Muscle layer of duodenum (tissue), 2 donors: ENCODE results near the gene DOCK2.
"Not testable (repeated sequence)": the region's sequence is repeated elsewhere in the genome, so short reads cannot be mapped to it uniquely, and the experiment has no call there.

Experiments
- H3K27ac ChIP-seq: one replicate; pipeline ENCODE4 v1.7.0; 2013; ENCODE audit warnings: mild to moderate bottlenecking, low read length
- H3K27me3 ChIP-seq: one replicate; pipeline ENCODE4 v1.7.0; 2013; ENCODE audit warnings: low read depth, mild to moderate bottlenecking, control low read depth, low read length
- H3K36me3 ChIP-seq, 2 donors: one replicate each; pipeline ENCODE4 v1.7.0; 2013; ENCODE audit warnings: low read length in 2 of 2, control low read depth in 1 of 2, mild to moderate bottlenecking in 1 of 2; ENCODE audit not compliant: insufficient read depth in 2 of 2, control insufficient read depth in 1 of 2
- H3K4me1 ChIP-seq, 2 donors: one replicate each; pipeline ENCODE4 v1.7.0; 2013; ENCODE audit warnings: low read length in 2 of 2, mild to moderate bottlenecking in 2 of 2, control low read depth in 1 of 2, moderate library complexity in 1 of 2; ENCODE audit not compliant: insufficient read depth in 2 of 2, control insufficient read depth in 1 of 2
- H3K4me3 ChIP-seq, 2 donors: one replicate each; pipeline ENCODE4 v1.7.0; 2013; ENCODE audit warnings: low read length in 2 of 2, low read depth in 1 of 2, mild to moderate bottlenecking in 1 of 2
- H3K9me3 ChIP-seq, 2 donors: one replicate each; pipeline ENCODE4 v1.7.0; 2013; ENCODE audit warnings: low read length in 2 of 2, control low read depth in 1 of 2, mild to moderate bottlenecking in 1 of 2; ENCODE audit not compliant: control insufficient read depth in 1 of 2
- donor health status: healthy.

Gene DOCK2

DNA sequence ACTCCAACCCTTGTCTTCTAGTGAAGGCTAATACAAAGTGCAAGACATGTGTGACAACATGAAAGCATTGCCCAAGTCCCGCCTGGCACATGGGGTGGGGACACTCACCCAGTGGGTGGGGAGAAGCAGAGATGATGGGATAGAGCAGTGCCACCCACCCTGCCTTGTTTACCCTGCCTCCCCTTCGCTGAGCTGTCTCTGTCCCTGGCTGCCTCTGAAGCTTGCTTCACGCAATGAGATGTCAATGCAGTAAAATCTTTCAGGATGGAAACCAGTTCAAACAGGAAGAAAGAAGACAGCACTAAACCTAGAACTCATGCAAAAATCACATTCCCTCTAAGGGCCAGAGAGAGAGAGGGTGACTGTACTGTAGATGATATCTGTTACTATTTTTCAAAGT is 195.2 kb downstream of the DOCK2 start:
- no peaks in the 10 kb centered on the region for H3K27me3 ChIP-seq
- H3K36me3 ChIP-seq = no peaks in the 10 kb centered on the region
- H3K4me1 ChIP-seq = no peaks in the 10 kb centered on the region
- H3K9me3 ChIP-seq = no peaks in the 10 kb centered on the region
- H3K27ac ChIP-seq = no peak overlapping the region
- no peak overlapping the region for H3K4me3 ChIP-seq

GRCh38 chr5:169832845-169833244 is 195.8 kb downstream of the DOCK2 start:
- Histone ChIP-seq H3K27ac (no peak overlapping the region), H3K4me3 (no peak overlapping the region), H3K9me3 (no peaks in the 10 kb centered on the region), H3K36me3 (no peaks in the 10 kb centered on the region), H3K4me1 (no peaks in the 10 kb centered on the region), H3K27me3 (no peaks in the 10 kb centered on the region)

DNA sequence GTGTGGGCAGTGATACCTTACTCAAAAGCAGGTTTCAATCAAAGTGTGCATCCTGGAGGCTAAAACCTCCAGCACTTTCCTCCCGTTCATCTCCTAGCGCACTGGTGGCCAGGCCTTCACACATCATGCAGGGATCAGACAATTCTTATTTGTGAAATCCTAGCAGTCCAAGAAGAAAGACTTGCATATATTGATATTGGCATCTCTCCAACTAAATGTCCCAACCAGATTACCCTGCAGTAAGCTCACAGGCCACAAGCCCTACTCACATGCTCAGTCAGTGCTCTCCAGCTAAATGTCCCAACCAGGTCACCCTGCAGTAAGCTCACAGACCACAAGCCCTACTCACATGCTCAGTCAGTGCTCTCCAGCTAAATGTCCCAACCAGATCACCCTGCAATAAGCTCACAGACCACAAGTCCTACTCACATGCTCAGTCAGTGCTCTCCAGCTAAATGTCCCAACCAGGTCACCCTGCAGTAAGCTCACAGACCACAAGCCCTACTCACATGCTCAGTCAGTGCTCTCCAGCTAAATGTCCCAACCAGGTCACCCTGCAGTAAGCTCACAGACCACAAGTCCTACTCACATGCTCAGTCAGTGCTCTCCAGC is 196.7 kb downstream of the DOCK2 start:
- H3K27ac ChIP-seq, H3K9me3 ChIP-seq: not testable (repeated sequence)

DNA sequence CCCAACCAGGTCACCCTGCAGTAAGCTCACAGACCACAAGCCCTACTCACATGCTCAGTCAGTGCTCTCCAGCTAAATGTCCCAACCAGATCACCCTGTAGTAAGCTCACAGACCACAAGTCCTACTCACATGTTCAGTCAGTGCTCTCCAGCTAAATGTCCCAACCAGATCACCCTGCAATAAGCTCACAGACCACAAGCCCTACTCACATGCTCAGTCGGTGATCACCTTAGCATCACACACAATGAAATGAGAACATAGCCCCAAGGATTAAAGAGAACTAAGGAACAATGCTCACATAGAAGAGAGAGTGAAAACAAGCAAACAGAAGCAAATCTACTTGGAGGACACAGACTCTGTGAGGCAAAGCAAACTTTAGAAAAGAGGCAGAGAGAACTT is 197.5 kb downstream of the DOCK2 start:
- not testable (repeated sequence) for H3K27me3 ChIP-seq, H3K4me1 ChIP-seq, H3K36me3 ChIP-seq, H3K4me3 ChIP-seq, H3K27ac ChIP-seq, H3K9me3 ChIP-seq

More for the DNA sequence above, 196.7 kb downstream of the DOCK2 start:
- not testable (repeated sequence) for H3K27me3 ChIP-seq, H3K36me3 ChIP-seq, H3K4me3 ChIP-seq, H3K4me1 ChIP-seq

DNA sequence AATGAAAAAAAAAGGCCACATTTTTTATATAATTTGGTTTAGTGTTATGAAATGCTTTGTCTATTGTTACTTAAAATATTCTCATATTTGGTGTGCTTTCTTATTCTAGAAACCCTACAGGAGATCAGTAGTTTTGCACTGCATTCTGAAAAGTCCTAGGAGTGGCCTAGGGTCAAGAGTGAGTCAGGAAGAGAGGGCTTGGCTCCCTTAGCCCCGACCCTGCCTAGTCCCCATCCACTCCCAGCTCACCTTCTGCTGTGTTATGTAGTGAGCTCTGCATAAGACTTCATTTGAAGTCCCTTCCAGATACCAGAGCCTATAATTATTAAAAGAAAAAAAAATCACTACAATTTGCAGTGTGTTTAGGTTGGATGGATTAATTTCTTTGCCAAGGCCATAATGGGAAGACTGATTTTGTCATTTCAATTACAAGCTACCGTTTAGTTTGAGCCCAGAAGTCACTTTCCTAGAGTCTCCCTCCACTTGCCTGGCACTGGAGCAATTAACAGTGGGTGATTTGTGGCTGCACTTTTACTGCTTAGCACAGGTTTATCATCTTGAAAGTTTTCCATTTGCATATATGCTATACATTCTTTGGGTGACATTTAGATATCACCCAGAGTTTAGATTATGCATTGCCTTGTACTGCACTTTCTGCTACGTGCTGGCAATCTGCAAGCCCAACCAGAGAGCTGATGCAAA is 199.9 kb downstream of the DOCK2 start:
- Histone ChIP-seq H3K36me3 (no peaks in the 10 kb centered on the region), H3K27ac (no peak overlapping the region), H3K9me3 (no peaks in the 10 kb centered on the region), H3K27me3 (no peaks in the 10 kb centered on the region), H3K4me3 (no peak overlapping the region), H3K4me1 (no peaks in the 10 kb centered on the region)

- Histone ChIP-seq H3K9me3 (no peaks in the 10 kb centered on the region), H3K4me3 (no peak overlapping the region), H3K4me1 (no peaks in the 10 kb centered on the region), H3K36me3 (no peaks in the 10 kb centered on the region), H3K27me3 (no peaks in the 10 kb centered on the region), H3K27ac (no peak overlapping the region)
Observed at GRCh38 chr5:169837686-169838085, 200.6 kb downstream of the DOCK2 start.

- H3K27ac ChIP-seq = no peak overlapping the region
- H3K36me3 ChIP-seq = no peaks in the 10 kb centered on the region
- no peak overlapping the region for H3K4me3 ChIP-seq
- no peaks in the 10 kb centered on the region for H3K4me1 ChIP-seq
- no peaks in the 10 kb centered on the region for H3K27me3 ChIP-seq
- H3K9me3 ChIP-seq = no peaks in the 10 kb centered on the region
Observed at GRCh38 chr5:169838688-169839087, 201.6 kb downstream of the DOCK2 start.

- Histone ChIP-seq H3K9me3 (no peaks in the 10 kb centered on the region), H3K4me3 (no peak overlapping the region), H3K4me1 (no peaks in the 10 kb centered on the region), H3K36me3 (no peaks in the 10 kb centered on the region), H3K27ac (no peak overlapping the region), H3K27me3 (no peaks in the 10 kb centered on the region)
Observed at GRCh38 chr5:169840405-169840804, 203.3 kb downstream of the DOCK2 start.

DNA sequence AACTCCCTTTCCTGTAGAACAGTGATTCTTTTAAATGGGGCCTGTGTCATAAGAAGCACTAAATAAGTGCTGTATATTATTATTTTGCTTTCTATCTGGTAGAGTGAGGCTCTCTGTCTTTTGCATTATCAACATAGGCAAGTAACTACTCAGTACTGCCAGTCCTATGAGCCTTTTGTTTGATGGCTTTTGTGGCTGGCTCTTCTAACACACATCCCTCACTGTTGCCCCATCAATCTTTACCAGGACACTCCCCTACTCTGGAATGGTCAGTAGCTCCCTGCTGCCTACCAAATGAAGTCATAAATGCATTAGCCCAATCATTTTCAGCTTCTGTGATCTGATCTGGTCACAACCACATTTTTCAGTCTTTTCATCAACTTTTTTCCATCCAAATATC is 205.6 kb downstream of the DOCK2 start:
- H3K9me3 ChIP-seq = no peaks in the 10 kb centered on the region
- H3K4me1 ChIP-seq = no peaks in the 10 kb centered on the region
- no peak overlapping the region for H3K27ac ChIP-seq
- no peak overlapping the region for H3K4me3 ChIP-seq
- H3K27me3 ChIP-seq = no peaks in the 10 kb centered on the region
- H3K36me3 ChIP-seq = no peaks in the 10 kb centered on the region

DNA sequence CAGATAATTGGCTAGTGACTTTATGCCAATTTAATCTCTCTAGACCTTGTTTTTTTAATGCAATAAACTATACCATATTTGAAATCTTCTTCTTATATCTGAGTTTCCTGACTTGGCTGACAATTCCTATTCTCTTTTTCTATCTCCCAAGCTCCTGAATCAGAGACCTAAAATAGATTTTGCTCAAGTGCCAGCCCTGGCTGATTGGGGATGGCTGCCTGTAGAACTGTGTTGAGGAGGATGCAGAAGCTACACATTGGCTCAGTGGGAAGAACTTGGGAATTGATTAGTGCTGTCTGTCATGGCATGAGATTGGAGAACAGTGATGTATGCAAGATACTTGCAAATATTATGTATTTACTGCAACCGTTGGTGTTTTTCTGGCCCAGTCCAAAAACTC is 210.4 kb downstream of the DOCK2 start:
- no peaks in the 10 kb centered on the region for H3K27me3 ChIP-seq
- H3K27ac ChIP-seq = no peak overlapping the region
- H3K4me1 ChIP-seq = no peaks in the 10 kb centered on the region
- H3K36me3 ChIP-seq = no peaks in the 10 kb centered on the region
- peaks cover 0 to 25% of the 10 kb centered on the region in 2 donors for H3K9me3 ChIP-seq
- no peak overlapping the region for H3K4me3 ChIP-seq

- Histone ChIP-seq H3K9me3 (peaks cover 0 to 26% of the 10 kb centered on the region in 2 donors), H3K36me3 (no peaks in the 10 kb centered on the region), H3K4me3 (no peak overlapping the region), H3K27ac (no peak overlapping the region), H3K27me3 (no peaks in the 10 kb centered on the region), H3K4me1 (no peaks in the 10 kb centered on the region)
Observed at GRCh38 chr5:169848271-169848670, 211.2 kb downstream of the DOCK2 start.

GRCh38 chr5:169848792-169849191 is 211.7 kb downstream of the DOCK2 start:
- H3K27me3 ChIP-seq = no peaks in the 10 kb centered on the region
- H3K27ac ChIP-seq = no peak overlapping the region
- H3K4me1 ChIP-seq = no peaks in the 10 kb centered on the region
- no peak overlapping the region for H3K4me3 ChIP-seq
- H3K36me3 ChIP-seq = no peaks in the 10 kb centered on the region
- H3K9me3 ChIP-seq = peaks cover 0 to 26% of the 10 kb centered on the region in 2 donors
